Upper lobe of left lung (tissue), 6 donors: ENCODE data around the gene ZNF248. TPM values are rescaled to one million over a fixed set of nuclear protein-coding genes. Genes with fewer than 3 reads are reported as not detected.

Experiments used
- ATAC-seq, 2 donors: fragments of 200-7000 bp; cut with Tn5 transposase; one replicate each; pipeline ENCODE4 v1.9.1; 2022; ENCODE audit warnings: mild to moderate bottlenecking in 2 of 2, moderate library complexity in 2 of 2; ENCODE audit not compliant: low FRiP score in 2 of 2
- DNase-seq, 2 donors: peaks; one replicate each; pipeline ENCODE4 v3.0.0-alpha.2; 2019 to 2020
- H3K27ac ChIP-seq, 4 donors: fragments of 200-600 bp; sonication (generic); one replicate each; pipeline ENCODE4 v1.5.1; 2016 to 2019
- H3K27me3 ChIP-seq, 4 donors: fragments of 200-600 bp; sonication (generic); one replicate each; pipeline ENCODE4 v1.5.1; 2017 to 2019
- H3K36me3 ChIP-seq, 4 donors: fragments of 200-600 bp; sonication (generic); one replicate each; pipeline ENCODE4 v1.5.1; 2016 to 2019
- H3K4me1 ChIP-seq, 4 donors: fragments of 200-600 bp; sonication (generic); one replicate each; pipeline ENCODE4 v1.5.1; 2018 to 2019
- H3K4me3 ChIP-seq, 4 donors: fragments of 200-600 bp; sonication (generic); one replicate each; pipeline ENCODE4 v1.5.1; 2017 to 2019; ENCODE audit warnings: mild to moderate bottlenecking in 2 of 4, moderate library complexity in 1 of 4
- H3K9me3 ChIP-seq, 4 donors: fragments of 200-600 bp; sonication (generic); one replicate each; pipeline ENCODE4 v1.5.1; 2018 to 2019
- EP300 ChIP-seq, 4 donors: sonication (generic); formaldehyde crosslinking; IDR thresholded peaks; one replicate each; pipeline ENCODE4 v1.5.1; 2017; ENCODE audit warnings: antibody characterized with exemption in 4 of 4, control low read depth in 2 of 4
- POLR2A ChIP-seq, 4 donors: fragments of 450-650 bp; IDR thresholded peaks; one replicate each; pipeline ENCODE4 v1.5.1; 2016 to 2017; ENCODE audit warnings: antibody characterized with exemption in 4 of 4, mild to moderate bottlenecking in 2 of 4
- POLR2AphosphoS5 ChIP-seq, 2 donors: sonication (generic); formaldehyde crosslinking; IDR thresholded peaks; one replicate each; pipeline ENCODE4 v1.5.1; 2017; ENCODE audit warnings: antibody characterized with exemption in 2 of 2
- WGBS, 2 donors: methylation state at CpG; one replicate each; pipeline ENCODE4 v1.1.5; 2017 to 2018; 5-methylcytosine and 5-hydroxymethylcytosine counted together
- total RNA-seq, 6 donors: library from RNA; depleted of rRNA in 4 of 6; stranded (reverse); fragments of >200 nt in 4 of 6; gene quantifications; one replicate each; pipeline versions ENCODE4 v1.1.0 to v1.2.1, GENCODE V29; 2016 to 2021
- TF ChIP-seq, protein P1 (sequence below), 6 experiments: fragments of 450-650 bp in 4 of 6; fragments of 200-600 bp in 2 of 6; sonication (generic) in 2 of 6; IDR thresholded peaks; one replicate each; pipeline ENCODE4 v1.5.1; 2016 to 2019; ENCODE audit warnings: antibody characterized with exemption in 6 of 6
- donor health status: DM: no; HTN: no; CAD: no; lungs with moderate emphysema.
- donor health status: DM: no; HTN: yes; CAD: no; lungs with severe emphysema.

Gene ZNF248
- total RNA-seq, 6 donors from 2014 or later = 8.5 to 38.8 (median 11.0) TPM

DNA sequence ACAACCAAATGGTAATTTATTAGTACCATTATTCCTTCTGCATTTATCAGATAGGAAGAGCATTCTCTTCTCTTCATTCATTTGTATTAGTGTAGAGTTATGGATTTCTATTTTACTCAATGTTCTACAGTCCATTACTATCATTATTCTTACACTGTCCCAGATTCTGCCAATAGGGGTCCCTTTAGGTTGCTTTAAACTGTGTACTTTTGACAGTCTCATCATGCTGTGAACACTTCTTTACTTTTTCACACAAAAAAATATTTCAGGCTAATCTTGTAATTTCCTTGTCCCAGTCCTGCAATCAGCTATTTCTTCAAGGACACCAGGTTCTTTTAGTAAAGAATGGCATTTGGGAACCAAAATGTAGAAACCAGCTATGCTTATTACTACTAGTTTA is 99.3 kb downstream of the ZNF248 start:
- no peaks in the 10 kb centered on the region for H3K36me3 ChIP-seq
- DNase-seq (no peak), ATAC-seq (no peak)
- H3K27me3 ChIP-seq = no peaks in the 10 kb centered on the region
- no peak overlapping the region for H3K4me3 ChIP-seq
- TF ChIP-seq EP300 (IDR thresholded peaks at IDR 0.05) = no peak
- TF ChIP-seq POLR2AphosphoS5 (IDR thresholded peaks at IDR 0.05) = no peak
- TF ChIP-seq POLR2A (IDR thresholded peaks at IDR 0.05) = no peak
- TF ChIP-seq, protein P1, sequence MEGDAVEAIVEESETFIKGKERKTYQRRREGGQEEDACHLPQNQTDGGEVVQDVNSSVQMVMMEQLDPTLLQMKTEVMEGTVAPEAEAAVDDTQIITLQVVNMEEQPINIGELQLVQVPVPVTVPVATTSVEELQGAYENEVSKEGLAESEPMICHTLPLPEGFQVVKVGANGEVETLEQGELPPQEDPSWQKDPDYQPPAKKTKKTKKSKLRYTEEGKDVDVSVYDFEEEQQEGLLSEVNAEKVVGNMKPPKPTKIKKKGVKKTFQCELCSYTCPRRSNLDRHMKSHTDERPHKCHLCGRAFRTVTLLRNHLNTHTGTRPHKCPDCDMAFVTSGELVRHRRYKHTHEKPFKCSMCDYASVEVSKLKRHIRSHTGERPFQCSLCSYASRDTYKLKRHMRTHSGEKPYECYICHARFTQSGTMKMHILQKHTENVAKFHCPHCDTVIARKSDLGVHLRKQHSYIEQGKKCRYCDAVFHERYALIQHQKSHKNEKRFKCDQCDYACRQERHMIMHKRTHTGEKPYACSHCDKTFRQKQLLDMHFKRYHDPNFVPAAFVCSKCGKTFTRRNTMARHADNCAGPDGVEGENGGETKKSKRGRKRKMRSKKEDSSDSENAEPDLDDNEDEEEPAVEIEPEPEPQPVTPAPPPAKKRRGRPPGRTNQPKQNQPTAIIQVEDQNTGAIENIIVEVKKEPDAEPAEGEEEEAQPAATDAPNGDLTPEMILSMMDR (IDR thresholded peaks at IDR 0.05) = no peak
- peaks cover 0 to 2% (median 0%) of the 10 kb centered on the region in 4 donors for H3K9me3 ChIP-seq
- no peaks in the 10 kb centered on the region for H3K4me1 ChIP-seq
- no peak overlapping the region for H3K27ac ChIP-seq

DNA sequence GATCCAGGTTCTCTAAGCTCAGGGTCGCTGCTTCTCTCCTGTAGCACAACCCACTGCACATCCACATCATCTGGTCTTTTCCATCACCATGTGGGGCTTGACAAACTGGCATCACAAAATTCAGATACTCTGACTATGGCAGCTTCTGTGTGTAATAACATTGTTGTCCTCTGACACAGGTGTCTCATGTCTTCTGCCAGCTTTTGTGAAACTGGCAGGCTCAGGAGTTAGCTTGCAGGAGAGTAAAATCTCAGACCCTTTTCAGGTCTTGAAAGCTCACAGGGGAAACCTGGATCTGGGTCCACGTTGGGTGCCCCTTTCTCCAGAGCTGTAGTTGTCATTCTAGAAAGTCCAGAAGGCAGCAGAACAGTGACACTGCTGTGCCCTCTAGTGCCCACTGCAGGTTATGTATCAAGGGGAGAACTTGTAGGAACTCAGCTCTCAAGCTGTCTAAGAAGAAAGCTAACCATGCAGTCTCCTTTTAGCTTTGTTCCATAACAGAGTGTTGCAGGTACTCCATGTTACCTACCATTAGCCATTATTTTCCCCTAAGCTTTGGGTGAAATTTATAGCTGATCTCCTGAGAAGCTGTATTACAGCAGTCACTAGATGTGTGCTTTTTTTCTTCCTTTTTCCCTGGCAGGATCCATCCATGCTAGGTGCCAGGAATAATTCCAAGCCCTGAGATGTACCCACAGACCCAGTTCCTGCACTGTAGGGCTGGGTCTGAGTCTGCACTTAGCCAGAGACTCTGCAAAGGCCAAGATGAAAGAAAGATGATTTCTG is 102.7 kb downstream of the ZNF248 start:
- Histone ChIP-seq H3K4me3 (no peak overlapping the region), H3K27me3 (no peaks in the 10 kb centered on the region), H3K4me1 (no peaks in the 10 kb centered on the region), H3K27ac (no peak overlapping the region), H3K36me3 (no peaks in the 10 kb centered on the region), H3K9me3 (no peaks in the 10 kb centered on the region)
- DNase-seq (no peak), ATAC-seq (peak in 1 of 2 donors; percentile 34)
- TF ChIP-seq EP300 (IDR thresholded peaks at IDR 0.05) = no peak
- TF ChIP-seq POLR2AphosphoS5 (IDR thresholded peaks at IDR 0.05) = no peak
- TF ChIP-seq, protein P1 (IDR thresholded peaks at IDR 0.05) = peak in 4 of 6 experiments; percentile 5 to 46 (median 35)
- TF ChIP-seq POLR2A (IDR thresholded peaks at IDR 0.05) = no peak
- 5 to 21% methylated on average over 2 of the region's 2 CpGs for WGBS, 2 donors

DNA sequence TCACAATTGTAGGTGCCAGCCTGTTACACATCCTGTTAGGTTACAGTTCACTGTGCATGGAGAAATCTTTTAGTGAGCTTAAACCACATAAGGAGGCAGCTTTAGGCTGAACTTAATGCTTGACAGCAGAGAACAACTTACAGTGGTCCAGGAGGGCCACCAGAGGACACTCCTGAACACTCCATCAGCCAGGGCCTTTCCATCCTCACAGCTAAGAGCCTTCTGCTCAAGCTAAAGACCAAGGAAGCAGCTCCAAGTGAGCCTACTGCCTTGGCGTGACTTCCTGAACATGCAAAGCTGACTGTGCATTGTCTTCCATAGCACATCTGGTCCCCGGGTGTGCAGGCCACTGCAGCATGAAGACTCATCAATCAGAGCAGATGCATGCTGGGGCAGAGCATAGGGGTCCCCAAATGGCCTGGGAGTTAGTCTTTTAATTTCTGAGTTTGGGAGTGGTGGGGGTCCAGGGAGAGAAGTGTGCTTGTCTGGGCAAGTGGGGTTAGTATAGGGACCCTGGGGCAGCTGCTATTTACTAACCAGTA is 105.0 kb downstream of the ZNF248 start:
- H3K4me1 ChIP-seq = no peaks in the 10 kb centered on the region
- H3K27ac ChIP-seq = no peak overlapping the region
- no peaks in the 10 kb centered on the region for H3K36me3 ChIP-seq
- WGBS, 2 donors = 82% methylated on average over 2 of the region's 2 CpGs; no CpG with 5 or more reads in 1 of the 2 donors
- DNase-seq = no peak
- ATAC-seq = no peak
- no peaks in the 10 kb centered on the region for H3K27me3 ChIP-seq
- H3K9me3 ChIP-seq = peaks cover 0 to 3% (median 0%) of the 10 kb centered on the region in 4 donors
- H3K4me3 ChIP-seq = no peak overlapping the region
- no peak for TF ChIP-seq POLR2A (IDR thresholded peaks at IDR 0.05)
- no peak for TF ChIP-seq EP300 (IDR thresholded peaks at IDR 0.05)
- TF ChIP-seq, protein P1 (IDR thresholded peaks at IDR 0.05) = no peak
- TF ChIP-seq POLR2AphosphoS5 (IDR thresholded peaks at IDR 0.05) = no peak

DNA sequence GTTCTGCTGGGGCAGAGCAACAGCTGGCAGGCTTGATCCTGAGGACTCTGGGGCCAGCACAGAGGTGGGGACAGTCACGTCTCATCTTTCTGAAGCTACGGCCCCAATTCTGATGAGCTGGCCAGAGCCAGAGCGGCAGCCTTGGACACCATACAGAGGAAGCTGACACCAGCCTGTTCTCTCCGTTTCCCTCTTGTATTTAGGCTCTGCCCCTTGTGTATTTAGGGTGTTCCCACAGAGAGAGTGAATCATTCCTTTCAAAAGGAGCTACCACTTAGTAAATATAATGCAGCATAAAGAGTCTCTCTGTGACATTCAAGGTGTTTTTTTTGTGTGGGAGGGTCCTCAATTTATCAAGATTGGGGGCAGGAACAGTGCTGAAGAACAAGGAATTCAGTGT is 109.2 kb downstream of the ZNF248 start:
- H3K4me3 ChIP-seq = no peak overlapping the region
- DNase-seq = no peak
- 46 to 81% methylated on average over 2 to 4 of the region's 4 CpGs for WGBS, 2 donors
- H3K36me3 ChIP-seq = no peaks in the 10 kb centered on the region
- H3K27me3 ChIP-seq = no peaks in the 10 kb centered on the region
- peaks cover 0 to 3% (median 0%) of the 10 kb centered on the region in 4 donors for H3K9me3 ChIP-seq
- no peak for ATAC-seq
- TF ChIP-seq POLR2A (IDR thresholded peaks at IDR 0.05) (no peak), EP300 (IDR thresholded peaks at IDR 0.05) (no peak)
- no peak overlapping the region for H3K27ac ChIP-seq
- H3K4me1 ChIP-seq = no peaks in the 10 kb centered on the region

DNA sequence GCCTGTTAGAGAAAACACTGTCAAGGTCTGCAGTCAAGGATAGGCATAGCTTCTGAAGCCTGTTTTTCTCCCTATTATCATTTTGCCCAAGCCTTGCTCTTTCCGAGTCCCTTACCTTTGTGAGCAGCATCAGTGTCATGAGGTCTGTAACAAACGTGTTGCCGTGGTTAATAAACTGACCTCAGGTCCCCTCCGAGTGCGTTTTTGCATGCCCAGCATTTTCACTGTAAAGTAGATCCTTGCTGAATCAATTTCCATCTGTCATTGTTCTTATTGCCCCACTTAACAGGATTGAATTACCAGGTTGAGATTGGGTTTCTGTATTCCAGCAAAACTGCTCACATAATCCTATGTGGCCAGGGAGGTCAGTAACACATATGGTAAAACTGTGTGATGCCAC is 110.3 kb downstream of the ZNF248 start:
- Histone ChIP-seq H3K27me3 (no peaks in the 10 kb centered on the region), H3K4me3 (no peak overlapping the region), H3K9me3 (peaks cover 0 to 3% (median 0%) of the 10 kb centered on the region in 4 donors), H3K27ac (no peak overlapping the region), H3K4me1 (no peaks in the 10 kb centered on the region), H3K36me3 (no peaks in the 10 kb centered on the region)
- 63 to 89% methylated on average over 5 of the region's 5 CpGs for WGBS, 2 donors
- DNase-seq = no peak
- TF ChIP-seq, protein P1 (IDR thresholded peaks at IDR 0.05) = no peak
- TF ChIP-seq EP300 (IDR thresholded peaks at IDR 0.05) (no peak), POLR2AphosphoS5 (IDR thresholded peaks at IDR 0.05) (no peak), POLR2A (IDR thresholded peaks at IDR 0.05) (no peak)
- no peak for ATAC-seq
